Stimulated activated effector memory CD8-positive, alpha-beta T cell treated with anti-CD3 and anti-CD28 coated beads, Interleukin-12 subunit alpha, Interleukin-12 subunit beta, amount 100 ng/mL, for 72 hours (primary cell): ENCODE data around the gene GPR137B.

Source experiments
- ATAC-seq: fragments of 150-1000 bp; cut with Tn5 transposase; 2 replicates; pipeline ENCODE4 v1.10.0; 2021
- DNase-seq, 2 donors: peaks; one replicate each; pipeline ENCODE4 v3.0.0; 2021 to 2022; ENCODE audit warnings: low spot score in 2 of 2
- H3K27ac Mint-ChIP-seq: one replicate; pipeline ENCODE4 v1.8.0; 2022; ENCODE audit warnings: mild to moderate bottlenecking, mixed read lengths
- H3K36me3 Mint-ChIP-seq: one replicate; pipeline ENCODE4 v1.8.0; 2022; ENCODE audit warnings: mild to moderate bottlenecking, mixed read lengths
- H3K4me1 Mint-ChIP-seq: one replicate; pipeline ENCODE4 v1.8.0; 2022; ENCODE audit warnings: mixed read lengths
- H3K4me3 Mint-ChIP-seq: one replicate; pipeline ENCODE4 v1.8.0; 2022; ENCODE audit warnings: mild to moderate bottlenecking, mixed read lengths
- H3K9me3 Mint-ChIP-seq: one replicate; pipeline ENCODE4 v1.8.0; 2022; ENCODE audit warnings: mixed read lengths

GPR137B gene

DNA sequence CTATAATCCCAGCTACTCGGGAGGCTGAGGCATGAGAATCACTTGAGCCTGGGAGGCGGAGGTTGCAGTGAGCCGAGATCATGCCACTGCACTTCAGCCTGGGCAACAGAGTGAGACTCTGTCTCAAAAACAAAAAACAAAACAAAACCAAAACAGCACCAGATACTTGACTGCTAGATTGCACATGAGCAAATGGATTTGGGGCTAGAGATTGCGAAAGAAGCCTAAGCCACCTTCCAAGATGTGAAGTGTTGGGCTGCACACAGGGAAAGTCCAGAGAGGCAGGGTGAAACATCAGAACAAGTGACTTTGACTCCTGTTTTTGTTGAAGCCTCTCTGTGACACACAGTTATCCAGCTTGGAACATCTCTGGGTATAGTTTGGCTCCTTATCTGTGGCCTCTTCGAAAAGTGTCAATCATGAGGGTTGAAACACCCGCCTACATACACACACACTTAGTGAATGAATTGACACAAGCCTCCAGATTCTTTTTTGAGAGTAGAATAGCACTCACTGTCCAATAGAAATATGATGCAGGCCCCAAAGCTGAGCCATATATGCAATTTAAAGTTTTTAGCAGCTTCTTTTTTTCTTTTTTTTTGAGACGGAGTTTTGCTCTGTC, 34.2 kb upstream of the GPR137B start:
- no peaks in the 10 kb centered on the region for H3K36me3 Mint-ChIP-seq
- no peak overlapping the region for H3K27ac Mint-ChIP-seq
- no peak overlapping the region for H3K4me3 Mint-ChIP-seq
- DNase-seq (no peak), ATAC-seq (no peak)
- H3K4me1 Mint-ChIP-seq, result peaks cover 7% of the 10 kb centered on the region
- H3K9me3 Mint-ChIP-seq, result no peaks in the 10 kb centered on the region

DNA sequence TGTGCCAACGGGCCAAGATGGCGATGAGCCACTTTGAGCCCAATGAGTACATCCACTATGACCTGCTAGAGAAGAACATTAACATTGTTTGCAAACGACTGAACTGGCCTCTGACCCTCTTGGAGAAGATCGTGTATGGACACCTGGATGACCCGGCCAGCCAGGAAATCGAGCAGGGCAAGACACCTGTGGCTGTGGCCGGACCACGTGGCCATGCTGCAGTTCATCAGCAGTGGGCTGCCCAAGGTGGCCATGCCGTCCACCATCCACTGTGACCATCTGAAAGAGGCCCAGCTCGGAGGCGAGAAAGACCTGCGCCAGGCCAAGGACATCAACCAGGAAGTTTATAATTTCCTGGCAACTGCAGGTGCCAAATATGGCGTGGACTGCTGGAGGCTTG, 32.2 kb upstream of the GPR137B start:
- Mint-ChIP-seq H3K4me3 (no peak overlapping the region), H3K27ac (no peak overlapping the region), H3K36me3 (no peaks in the 10 kb centered on the region), H3K9me3 (no peaks in the 10 kb centered on the region), H3K4me1 (peaks cover 7% of the 10 kb centered on the region)
- ATAC-seq (no peak), DNase-seq (no peak)

GRCh38 chr1:236111527-236112331, 30.6 kb upstream of the GPR137B start:
- H3K4me1 Mint-ChIP-seq, result peaks cover 7% of the 10 kb centered on the region
- no peaks in the 10 kb centered on the region for H3K9me3 Mint-ChIP-seq
- DNase-seq (no peak), ATAC-seq (no peak)
- H3K36me3 Mint-ChIP-seq, result no peaks in the 10 kb centered on the region
- H3K27ac Mint-ChIP-seq, result no peak overlapping the region
- H3K4me3 Mint-ChIP-seq, result no peak overlapping the region

DNA sequence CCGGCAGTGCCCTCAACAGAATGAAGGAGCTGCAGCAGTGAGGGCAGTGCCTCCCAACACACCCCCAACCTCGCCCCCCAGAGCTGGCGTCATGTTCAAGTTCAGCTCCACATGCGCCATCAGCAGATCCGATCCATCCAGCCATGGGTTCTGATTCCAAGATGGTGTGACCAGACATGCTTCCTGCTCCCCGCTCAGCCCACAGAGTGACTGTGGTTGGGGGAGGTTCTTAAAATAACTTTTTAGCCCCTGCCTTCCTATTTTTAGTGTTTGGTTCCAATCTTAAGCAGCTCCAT, 30.1 kb upstream of the GPR137B start:
- Mint-ChIP-seq H3K4me3 (no peak overlapping the region), H3K36me3 (no peaks in the 10 kb centered on the region), H3K9me3 (no peaks in the 10 kb centered on the region), H3K27ac (no peak overlapping the region), H3K4me1 (peaks cover 2% of the 10 kb centered on the region)
- ATAC-seq (no peak), DNase-seq (no peak)

GRCh38 chr1:236113324-236114032, 28.9 kb upstream of the GPR137B start:
- ATAC-seq, result no peak
- DNase-seq, result no peak
- no peak overlapping the region for H3K4me3 Mint-ChIP-seq
- no peaks in the 10 kb centered on the region for H3K9me3 Mint-ChIP-seq
- H3K36me3 Mint-ChIP-seq, result no peaks in the 10 kb centered on the region
- no peak overlapping the region for H3K27ac Mint-ChIP-seq
- H3K4me1 Mint-ChIP-seq, result no peaks in the 10 kb centered on the region

- no peaks in the 10 kb centered on the region for H3K36me3 Mint-ChIP-seq
- ATAC-seq (no peak), DNase-seq (no peak)
- no peak overlapping the region for H3K27ac Mint-ChIP-seq
- H3K4me3 Mint-ChIP-seq, result no peak overlapping the region
- H3K4me1 Mint-ChIP-seq, result no peaks in the 10 kb centered on the region
- H3K9me3 Mint-ChIP-seq, result no peaks in the 10 kb centered on the region
Observed at GRCh38 chr1:236114076-236114747, 28.1 kb upstream of the GPR137B start.

- DNase-seq, result no peak
- H3K4me3 Mint-ChIP-seq, result no peak overlapping the region
- ATAC-seq, result no peak
- no peaks in the 10 kb centered on the region for H3K36me3 Mint-ChIP-seq
- H3K9me3 Mint-ChIP-seq, result no peaks in the 10 kb centered on the region
- H3K27ac Mint-ChIP-seq, result no peak overlapping the region
- peaks cover 31% of the 10 kb centered on the region for H3K4me1 Mint-ChIP-seq
Observed at GRCh38 chr1:236117710-236118109, 24.6 kb upstream of the GPR137B start.

- ATAC-seq, result no peak
- no peaks in the 10 kb centered on the region for H3K9me3 Mint-ChIP-seq
- no peaks in the 10 kb centered on the region for H3K36me3 Mint-ChIP-seq
- peak overlapping the region; percentile 41 for H3K4me3 Mint-ChIP-seq
- H3K4me1 Mint-ChIP-seq, result peaks cover 40% of the 10 kb centered on the region
- DNase-seq, result no peak
- H3K27ac Mint-ChIP-seq, result no peak overlapping the region
Observed at GRCh38 chr1:236119943-236120484, 22.3 kb upstream of the GPR137B start.

- DNase-seq (peak in 1 of 2 donors; percentile 62), ATAC-seq (peak; percentile 72)
- H3K9me3 Mint-ChIP-seq, result no peaks in the 10 kb centered on the region
- peak overlapping the region; percentile 3 for H3K27ac Mint-ChIP-seq
- no peaks in the 10 kb centered on the region for H3K36me3 Mint-ChIP-seq
- H3K4me3 Mint-ChIP-seq, result peak overlapping the region; percentile 41
- H3K4me1 Mint-ChIP-seq, result peaks cover 40% of the 10 kb centered on the region
Observed at GRCh38 chr1:236120721-236121153, 21.6 kb upstream of the GPR137B start.

GRCh38 chr1:236122176-236122575, 20.2 kb upstream of the GPR137B start:
- Mint-ChIP-seq H3K9me3 (no peaks in the 10 kb centered on the region), H3K4me3 (peak overlapping the region; percentile 41), H3K27ac (peak overlapping the region; percentile 21), H3K4me1 (peaks cover 40% of the 10 kb centered on the region), H3K36me3 (no peaks in the 10 kb centered on the region)
- peak; percentile 87 for ATAC-seq
- DNase-seq, result peak in 1 of 2 donors; percentile 66

- peaks cover 40% of the 10 kb centered on the region for H3K4me1 Mint-ChIP-seq
- no peak overlapping the region for H3K27ac Mint-ChIP-seq
- ATAC-seq (no peak), DNase-seq (no peak)
- H3K9me3 Mint-ChIP-seq, result no peaks in the 10 kb centered on the region
- no peaks in the 10 kb centered on the region for H3K36me3 Mint-ChIP-seq
- no peak overlapping the region for H3K4me3 Mint-ChIP-seq
Observed at GRCh38 chr1:236123563-236123962, 18.8 kb upstream of the GPR137B start.

- no peaks in the 10 kb centered on the region for H3K9me3 Mint-ChIP-seq
- H3K4me1 Mint-ChIP-seq, result peaks cover 35% of the 10 kb centered on the region
- no peak for ATAC-seq
- H3K36me3 Mint-ChIP-seq, result no peaks in the 10 kb centered on the region
- DNase-seq, result no peak
- H3K4me3 Mint-ChIP-seq, result no peak overlapping the region
- no peak overlapping the region for H3K27ac Mint-ChIP-seq
Observed at GRCh38 chr1:236124965-236125364, 17.4 kb upstream of the GPR137B start.

GRCh38 chr1:236127045-236127444, 15.3 kb upstream of the GPR137B start:
- H3K4me1 Mint-ChIP-seq, result peaks cover 14% of the 10 kb centered on the region
- H3K4me3 Mint-ChIP-seq, result no peak overlapping the region
- H3K27ac Mint-ChIP-seq, result no peak overlapping the region
- DNase-seq, result no peak
- ATAC-seq, result no peak
- H3K36me3 Mint-ChIP-seq, result no peaks in the 10 kb centered on the region
- H3K9me3 Mint-ChIP-seq, result no peaks in the 10 kb centered on the region

DNA sequence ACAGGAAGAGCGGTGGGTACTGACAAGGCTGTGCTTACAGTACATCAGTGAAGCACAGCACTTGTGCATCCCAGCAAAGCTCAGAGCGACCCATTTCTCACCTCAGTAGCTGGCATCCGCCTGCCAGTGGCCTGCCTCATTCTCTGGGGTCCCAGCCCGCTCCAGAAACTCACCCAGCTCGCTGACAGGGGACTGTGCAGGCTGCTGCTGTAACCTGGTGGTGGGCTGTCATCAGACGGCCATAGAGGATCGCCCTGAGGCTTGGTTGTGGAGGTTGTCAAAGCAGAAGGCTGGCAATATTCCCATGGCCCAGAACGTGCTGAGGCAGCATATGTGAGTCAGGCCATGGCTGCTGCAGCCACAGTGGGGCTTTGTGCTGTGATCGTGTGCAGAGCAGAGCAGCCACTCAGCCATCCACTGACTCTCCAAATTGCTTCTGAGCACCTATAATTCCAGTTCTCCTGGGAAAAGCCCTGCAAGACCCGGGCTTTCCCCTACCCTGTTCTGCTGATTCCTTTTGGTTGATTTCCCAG, 13.6 kb upstream of the GPR137B start:
- Mint-ChIP-seq H3K36me3 (no peaks in the 10 kb centered on the region), H3K4me1 (peaks cover 2% of the 10 kb centered on the region), H3K4me3 (no peak overlapping the region), H3K27ac (no peak overlapping the region), H3K9me3 (no peaks in the 10 kb centered on the region)
- ATAC-seq (no peak), DNase-seq (no peak)

DNA sequence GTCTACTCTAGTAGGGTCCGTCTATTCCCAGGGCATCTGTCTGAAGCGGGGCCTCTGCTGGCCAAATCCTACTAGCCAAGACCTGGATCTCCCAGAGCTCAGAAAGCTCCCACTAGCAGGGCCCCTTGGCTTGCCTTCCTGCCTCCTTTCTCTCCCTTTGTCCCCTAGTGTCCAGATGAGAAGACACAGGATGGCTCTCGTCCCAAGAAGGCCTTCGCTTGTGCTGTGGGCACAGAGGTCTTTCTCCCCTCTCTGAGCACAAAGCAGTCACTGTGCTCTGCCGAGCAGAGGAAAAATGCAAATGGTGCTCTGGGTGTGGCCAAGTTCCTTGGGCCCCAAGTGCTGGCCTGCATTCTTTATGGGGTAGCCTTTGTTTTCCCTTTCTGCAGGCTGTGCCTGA, 13.0 kb upstream of the GPR137B start:
- Mint-ChIP-seq H3K27ac (no peak overlapping the region), H3K4me3 (no peak overlapping the region)
- no peak for ATAC-seq

More for the DNA sequence above, 13.0 kb upstream of the GPR137B start:
- no peaks in the 10 kb centered on the region for H3K36me3 Mint-ChIP-seq
- no peak for DNase-seq
- H3K4me1 Mint-ChIP-seq, result no peaks in the 10 kb centered on the region
- H3K9me3 Mint-ChIP-seq, result no peaks in the 10 kb centered on the region
